BLaER1 treated with 17β-estradiol and CSF1 and Interleukin-3, amounts not matched to agents 10 nM and 100 nM (cell line): Measurements from ENCODE around the gene ESR2.
"Not testable (repeated sequence)": the region's sequence is repeated elsewhere in the genome, so short reads cannot be mapped to it uniquely, and the experiment has no call there.

Experiments used
- H3K27ac ChIP-seq, 11 experiments: shearing (Covaris generic); formaldehyde crosslinking; 2 replicates each; pipeline ENCODE4 v1.8.1; 2022
- H3K27me3 ChIP-seq, 11 experiments: shearing (Covaris generic); formaldehyde crosslinking; 2 replicates each; pipeline ENCODE4 v1.8.1; 2022
- H3K36me3 ChIP-seq, 11 experiments: shearing (Covaris generic); formaldehyde crosslinking; 2 replicates each; pipeline ENCODE4 v1.8.1; 2022
- H3K4me1 ChIP-seq, 10 experiments: shearing (Covaris generic); formaldehyde crosslinking; 2 replicates each; pipeline ENCODE4 v1.8.1; 2022
- H3K4me2 ChIP-seq, 11 experiments: shearing (Covaris generic); formaldehyde crosslinking; 2 replicates each; pipeline ENCODE4 v1.8.1; 2022
- H3K4me3 ChIP-seq, 10 experiments: shearing (Covaris generic); formaldehyde crosslinking; 2 replicates each; pipeline ENCODE4 v1.8.1; 2022
- H3K9ac ChIP-seq, 11 experiments: shearing (Covaris generic); formaldehyde crosslinking; 2 replicates each; pipeline ENCODE4 v1.8.1; 2022
- H3K9me3 ChIP-seq, 11 experiments: shearing (Covaris generic); formaldehyde crosslinking; replicated peaks in 1 of 11; 2 replicates each; pipeline ENCODE4 v1.8.1; 2022
- H4K20me1 ChIP-seq, 11 experiments: shearing (Covaris generic); formaldehyde crosslinking; 2 replicates each; pipeline ENCODE4 v1.8.1; 2022
- Cebpa-rat ChIP-seq, 11 experiments: shearing (Covaris generic); IDR thresholded peaks; 2 replicates each; pipeline ENCODE4 v1.8.1; 2022

The ESR2 gene

GRCh38 chr14:64049616-64050381, 244.4 kb downstream of the ESR2 start:
- no peaks in the 10 kb centered on the region for H4K20me1 ChIP-seq
- no peaks in the 10 kb centered on the region for H3K27me3 ChIP-seq
- no peak for TF ChIP-seq Cebpa-rat (IDR thresholded peaks at IDR 0.05)
- H3K9me3 ChIP-seq: peaks cover 0 to 7% (median 0%) of the 10 kb centered on the region in 11 experiments; a peak in 1 of 22 replicates
- peaks cover 6 to 75% (median 42%) of the 10 kb centered on the region in 11 experiments; a peak in 19 of 22 replicates for H3K36me3 ChIP-seq
- H3K27ac ChIP-seq: no peak overlapping the region
- no peak overlapping the region for H3K4me3 ChIP-seq
- H3K9ac ChIP-seq: no peak overlapping the region
- H3K4me2 ChIP-seq: no peak overlapping the region
- no peaks in the 10 kb centered on the region for H3K4me1 ChIP-seq

- no peaks in the 10 kb centered on the region for H3K4me1 ChIP-seq
- no peak overlapping the region for H3K27ac ChIP-seq
- no peak for TF ChIP-seq Cebpa-rat (IDR thresholded peaks at IDR 0.05)
- no peak overlapping the region for H3K9ac ChIP-seq
- H3K27me3 ChIP-seq: no peaks in the 10 kb centered on the region
- H3K9me3 ChIP-seq: peaks cover 12 to 20% (median 17%) of the 10 kb centered on the region in 11 experiments; a peak in 20 of 22 replicates
- no peak overlapping the region for H3K4me2 ChIP-seq
- H4K20me1 ChIP-seq: no peaks in the 10 kb centered on the region
- no peak overlapping the region for H3K4me3 ChIP-seq
- peaks cover 0 to 52% (median 28%) of the 10 kb centered on the region in 11 experiments; a peak in 16 of 22 replicates for H3K36me3 ChIP-seq
These were observed 249.1 kb downstream of the ESR2 start for GRCh38 chr14:64045091-64045490.

- not testable (repeated sequence) for H3K4me2 ChIP-seq, H3K9ac ChIP-seq, H3K4me3 ChIP-seq, H3K27me3 ChIP-seq, H3K4me1 ChIP-seq, H3K27ac ChIP-seq, H4K20me1 ChIP-seq
- Histone ChIP-seq H3K36me3 (peaks cover 0 to 48% (median 19%) of the 10 kb centered on the region in 11 experiments; a peak in 15 of 22 replicates), H3K9me3 (peaks cover 12 to 26% (median 20%) of the 10 kb centered on the region in 11 experiments; a peak in 20 of 22 replicates)
These were observed 250.9 kb downstream of the ESR2 start for GRCh38 chr14:64043296-64043695.

GRCh38 chr14:64040044-64040443, 254.1 kb downstream of the ESR2 start:
- no peak overlapping the region for H3K4me2 ChIP-seq
- no peak for TF ChIP-seq Cebpa-rat (IDR thresholded peaks at IDR 0.05)
- H3K4me3 ChIP-seq: no peak overlapping the region
- H3K27ac ChIP-seq: no peak overlapping the region
- H4K20me1 ChIP-seq: no peaks in the 10 kb centered on the region
- no peaks in the 10 kb centered on the region for H3K4me1 ChIP-seq
- peaks cover 0 to 37% (median 20%) of the 10 kb centered on the region in 11 experiments; a peak in 19 of 22 replicates for H3K36me3 ChIP-seq
- H3K27me3 ChIP-seq: no peaks in the 10 kb centered on the region
- no peak overlapping the region for H3K9ac ChIP-seq
- H3K9me3 ChIP-seq: peaks cover 12 to 39% (median 28%) of the 10 kb centered on the region in 11 experiments; a peak in 20 of 22 replicates

GRCh38 chr14:64038841-64039542, 255.2 kb downstream of the ESR2 start:
- Histone ChIP-seq H3K27ac (no peak overlapping the region), H3K27me3 (no peaks in the 10 kb centered on the region), H4K20me1 (no peaks in the 10 kb centered on the region), H3K9me3 (peaks cover 8 to 33% (median 25%) of the 10 kb centered on the region in 11 experiments; a peak in 20 of 22 replicates), H3K9ac (no peak overlapping the region), H3K4me3 (no peak overlapping the region), H3K4me2 (no peak overlapping the region), H3K36me3 (peaks cover 0 to 38% (median 14%) of the 10 kb centered on the region in 11 experiments; a peak in 18 of 22 replicates), H3K4me1 (no peaks in the 10 kb centered on the region)
- no peak for TF ChIP-seq Cebpa-rat (IDR thresholded peaks at IDR 0.05)

- H3K27ac ChIP-seq, H3K27me3 ChIP-seq, H3K9ac ChIP-seq, H4K20me1 ChIP-seq, H3K4me2 ChIP-seq, H3K4me3 ChIP-seq, H3K4me1 ChIP-seq: not testable (repeated sequence)
- peaks cover 0 to 24% (median 16%) of the 10 kb centered on the region in 11 experiments; a peak in 19 of 22 replicates for H3K9me3 ChIP-seq
- peaks cover 0 to 29% (median 10%) of the 10 kb centered on the region in 11 experiments; a peak in 14 of 22 replicates for H3K36me3 ChIP-seq
These were observed 256.1 kb downstream of the ESR2 start for GRCh38 chr14:64037869-64038745.

GRCh38 chr14:64035143-64035542, 259.0 kb downstream of the ESR2 start:
- no peak overlapping the region for H3K27ac ChIP-seq
- peaks cover 0 to 21% (median 13%) of the 10 kb centered on the region in 11 experiments; a peak in 15 of 22 replicates for H3K9me3 ChIP-seq
- H3K4me1 ChIP-seq: no peaks in the 10 kb centered on the region
- no peak overlapping the region for H3K4me3 ChIP-seq
- no peak overlapping the region for H3K9ac ChIP-seq
- H3K27me3 ChIP-seq: no peaks in the 10 kb centered on the region
- no peak overlapping the region for H3K4me2 ChIP-seq
- no peak for TF ChIP-seq Cebpa-rat (IDR thresholded peaks at IDR 0.05)
- H3K36me3 ChIP-seq: peaks cover 6 to 52% (median 24%) of the 10 kb centered on the region in 11 experiments; a peak in 18 of 22 replicates
- no peaks in the 10 kb centered on the region for H4K20me1 ChIP-seq
